ENCODE data around the gene PPM1K. TPM values are rescaled to one million over a fixed set of nuclear protein-coding genes. Genes with fewer than 3 reads are reported as not detected.

Gene PPM1K
- total and polyA plus RNA-seq, 2 donors from 2014 or later: 15.4 to 20.9 TPM

DNA sequence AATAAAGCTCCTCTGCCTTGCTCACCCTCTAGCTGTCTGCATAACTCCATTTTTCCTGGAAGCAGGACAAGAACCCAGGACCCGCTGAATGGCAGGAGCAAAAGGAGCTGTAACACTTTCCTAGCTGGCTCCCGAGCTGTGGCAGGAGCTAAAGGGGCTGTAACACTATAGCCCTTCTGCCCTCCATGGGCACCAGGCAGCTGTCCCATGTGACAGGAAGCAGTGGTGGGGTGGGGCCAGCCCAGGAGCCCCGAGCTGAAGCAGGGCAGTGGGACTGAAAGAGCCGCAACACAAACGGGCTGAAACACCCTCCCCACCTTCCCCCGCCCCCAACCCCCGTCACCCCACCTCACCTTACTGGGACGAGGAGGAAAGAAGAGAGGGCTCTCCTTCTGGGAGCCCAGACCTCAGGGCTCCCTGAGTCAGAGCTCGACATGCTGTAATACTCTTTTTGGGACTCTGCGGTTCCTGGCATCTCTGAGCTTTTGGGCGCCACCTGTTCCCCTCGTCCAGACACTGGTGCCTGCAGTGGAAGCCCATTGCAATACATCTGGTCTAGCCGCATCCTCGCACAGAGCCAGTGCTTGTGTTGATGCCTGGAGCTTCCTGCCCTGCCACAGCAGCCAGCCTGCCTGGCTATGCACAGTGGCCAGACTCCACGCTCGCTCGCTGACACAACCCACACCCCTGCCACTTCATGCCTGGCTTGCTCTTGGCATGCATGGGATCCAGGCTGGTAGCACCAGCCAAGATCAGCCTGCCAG is 39.4 kb downstream of the PPM1K start:
- no peaks in the 10 kb centered on the region for H3K36me3 ChIP-seq (ENCODE audit: control insufficient read depth in 2 of 3, insufficient read depth in 3 of 3, low read length in 3 of 3)
- intact Hi-C loops (cut with DNase I): no loop called here
- H3K9me3 ChIP-seq (ENCODE audit: control insufficient read depth in 2 of 3, insufficient read depth in 1 of 3, low read length in 3 of 3): no peaks in the 10 kb centered on the region
- TF ChIP-seq, protein P1, sequence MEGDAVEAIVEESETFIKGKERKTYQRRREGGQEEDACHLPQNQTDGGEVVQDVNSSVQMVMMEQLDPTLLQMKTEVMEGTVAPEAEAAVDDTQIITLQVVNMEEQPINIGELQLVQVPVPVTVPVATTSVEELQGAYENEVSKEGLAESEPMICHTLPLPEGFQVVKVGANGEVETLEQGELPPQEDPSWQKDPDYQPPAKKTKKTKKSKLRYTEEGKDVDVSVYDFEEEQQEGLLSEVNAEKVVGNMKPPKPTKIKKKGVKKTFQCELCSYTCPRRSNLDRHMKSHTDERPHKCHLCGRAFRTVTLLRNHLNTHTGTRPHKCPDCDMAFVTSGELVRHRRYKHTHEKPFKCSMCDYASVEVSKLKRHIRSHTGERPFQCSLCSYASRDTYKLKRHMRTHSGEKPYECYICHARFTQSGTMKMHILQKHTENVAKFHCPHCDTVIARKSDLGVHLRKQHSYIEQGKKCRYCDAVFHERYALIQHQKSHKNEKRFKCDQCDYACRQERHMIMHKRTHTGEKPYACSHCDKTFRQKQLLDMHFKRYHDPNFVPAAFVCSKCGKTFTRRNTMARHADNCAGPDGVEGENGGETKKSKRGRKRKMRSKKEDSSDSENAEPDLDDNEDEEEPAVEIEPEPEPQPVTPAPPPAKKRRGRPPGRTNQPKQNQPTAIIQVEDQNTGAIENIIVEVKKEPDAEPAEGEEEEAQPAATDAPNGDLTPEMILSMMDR (IDR thresholded peaks at IDR 0.05; ENCODE audit: borderline replicate concordance, extremely low read depth, insufficient read depth): no peak
- no peaks in the 10 kb centered on the region for H3K27me3 ChIP-seq (ENCODE audit: control insufficient read depth, insufficient read depth, low read length)
- no peak overlapping the region for H3K4me3 ChIP-seq (ENCODE audit: low read length in 3 of 3)
- FAIRE-seq (no peak), DNase-seq (no peak)
- H3K9ac ChIP-seq (ENCODE audit: low read length in 3 of 3): no peak overlapping the region
- H3K27ac ChIP-seq (ENCODE audit: low read depth in 2 of 2, low read length in 2 of 2): no peak overlapping the region
- peaks cover 0 to 2% (median 0%) of the 10 kb centered on the region in 3 donors for H3K4me1 ChIP-seq (ENCODE audit: control insufficient read depth in 2 of 3, insufficient read depth in 2 of 3, low read depth in 1 of 3, low read length in 3 of 3)

DNA sequence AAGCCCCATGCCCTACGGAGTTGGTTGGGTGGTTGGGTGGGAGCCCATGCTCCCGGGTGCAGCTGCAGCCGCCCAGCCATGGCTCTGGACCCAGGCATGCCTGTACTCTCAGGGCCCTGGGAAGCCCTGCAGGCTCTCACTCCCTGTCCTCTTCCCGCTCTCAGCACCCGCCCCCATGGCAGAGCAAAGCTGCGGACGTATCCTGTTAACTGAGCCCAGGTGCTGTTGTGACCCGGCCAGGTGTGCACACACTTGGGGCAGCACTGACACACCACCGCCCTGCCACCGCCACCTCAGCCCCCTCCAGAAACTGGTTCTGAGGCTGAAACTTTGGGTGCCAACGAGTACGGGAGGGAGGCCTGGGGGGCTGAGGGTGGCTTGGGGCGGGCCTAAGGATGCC is 40.3 kb downstream of the PPM1K start:
- intact Hi-C loops (cut with DNase I): no loop called here
- no peak for FAIRE-seq
- no peaks in the 10 kb centered on the region for H3K9me3 ChIP-seq (ENCODE audit: control insufficient read depth in 2 of 3, insufficient read depth in 1 of 3, low read length in 3 of 3)

DNA sequence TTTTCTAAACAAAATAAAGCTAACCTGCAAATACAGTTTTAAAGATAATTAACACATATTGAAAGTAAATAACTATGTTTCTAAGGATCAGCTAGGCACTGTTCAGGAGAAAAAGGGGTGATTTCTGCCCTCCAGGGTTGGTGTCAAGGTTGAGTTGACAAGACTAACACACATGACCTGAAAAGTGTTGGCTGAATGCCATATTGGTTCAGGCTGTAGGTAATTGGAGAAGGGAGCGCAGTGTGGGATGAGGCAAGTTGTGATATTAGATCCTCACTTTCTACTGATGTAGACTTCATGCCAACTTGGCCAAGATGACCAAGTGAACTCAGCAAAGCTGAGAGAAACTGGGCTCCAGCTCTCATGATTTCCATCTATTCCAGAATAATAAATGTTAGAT is 42.2 kb downstream of the PPM1K start:
- no peak overlapping the region for H3K4me3 ChIP-seq (ENCODE audit: low read length in 3 of 3)
- DNase-seq (peak in 2 of 5 donors; percentile 54 to 68), FAIRE-seq (no peak)
- H3K36me3 ChIP-seq (ENCODE audit: control insufficient read depth in 2 of 3, insufficient read depth in 3 of 3, low read length in 3 of 3): no peaks in the 10 kb centered on the region
- TF ChIP-seq, protein P1 (IDR thresholded peaks at IDR 0.05; ENCODE audit: borderline replicate concordance, extremely low read depth, insufficient read depth): no peak
- H3K27me3 ChIP-seq (ENCODE audit: control insufficient read depth, insufficient read depth, low read length): no peaks in the 10 kb centered on the region
- H3K27ac ChIP-seq (ENCODE audit: low read depth in 2 of 2, low read length in 2 of 2): no peak overlapping the region
- H3K4me1 ChIP-seq (ENCODE audit: control insufficient read depth in 2 of 3, insufficient read depth in 2 of 3, low read depth in 1 of 3, low read length in 3 of 3): peaks cover 0 to 2% (median 0%) of the 10 kb centered on the region in 3 donors
- H3K9me3 ChIP-seq (ENCODE audit: control insufficient read depth in 2 of 3, insufficient read depth in 1 of 3, low read length in 3 of 3): no peaks in the 10 kb centered on the region
- H3K9ac ChIP-seq (ENCODE audit: low read length in 3 of 3): no peak overlapping the region
- intact Hi-C loops (cut with DNase I): no loop called here

More for the DNA sequence above, 40.3 kb downstream of the PPM1K start:
- no peak for DNase-seq
- Histone ChIP-seq H3K9ac (ENCODE audit: low read length in 3 of 3) (no peak overlapping the region), H3K4me3 (ENCODE audit: low read length in 3 of 3) (no peak overlapping the region), H3K27ac (ENCODE audit: low read depth in 2 of 2, low read length in 2 of 2) (no peak overlapping the region), H3K36me3 (ENCODE audit: control insufficient read depth in 2 of 3, insufficient read depth in 3 of 3, low read length in 3 of 3) (no peaks in the 10 kb centered on the region), H3K4me1 (ENCODE audit: control insufficient read depth in 2 of 3, insufficient read depth in 2 of 3, low read depth in 1 of 3, low read length in 3 of 3) (peaks cover 0 to 2% (median 0%) of the 10 kb centered on the region in 3 donors), H3K27me3 (ENCODE audit: control insufficient read depth, insufficient read depth, low read length) (no peaks in the 10 kb centered on the region)
- TF ChIP-seq, protein P1 (IDR thresholded peaks at IDR 0.05; ENCODE audit: borderline replicate concordance, extremely low read depth, insufficient read depth): no peak
